Neural progenitor cell (in vitro differentiated cells): ENCODE data around the gene IGDCC3.

Experiments used
- EZH2 ChIP-seq: fragments of 200-600 bp; sonication (generic); IDR thresholded peaks from 2 replicates; pipeline ENCODE4 v1.6.1; 2017; ENCODE audit warnings: antibody characterized with exemption, mild to moderate bottlenecking, moderate library complexity
- TF ChIP-seq, protein P1 (sequence below): fragments of 200-600 bp; sonication (generic); IDR thresholded peaks from 2 replicates; pipeline ENCODE4 v1.5.1; 2017; ENCODE audit warnings: antibody characterized with exemption, mild to moderate bottlenecking

DNA sequence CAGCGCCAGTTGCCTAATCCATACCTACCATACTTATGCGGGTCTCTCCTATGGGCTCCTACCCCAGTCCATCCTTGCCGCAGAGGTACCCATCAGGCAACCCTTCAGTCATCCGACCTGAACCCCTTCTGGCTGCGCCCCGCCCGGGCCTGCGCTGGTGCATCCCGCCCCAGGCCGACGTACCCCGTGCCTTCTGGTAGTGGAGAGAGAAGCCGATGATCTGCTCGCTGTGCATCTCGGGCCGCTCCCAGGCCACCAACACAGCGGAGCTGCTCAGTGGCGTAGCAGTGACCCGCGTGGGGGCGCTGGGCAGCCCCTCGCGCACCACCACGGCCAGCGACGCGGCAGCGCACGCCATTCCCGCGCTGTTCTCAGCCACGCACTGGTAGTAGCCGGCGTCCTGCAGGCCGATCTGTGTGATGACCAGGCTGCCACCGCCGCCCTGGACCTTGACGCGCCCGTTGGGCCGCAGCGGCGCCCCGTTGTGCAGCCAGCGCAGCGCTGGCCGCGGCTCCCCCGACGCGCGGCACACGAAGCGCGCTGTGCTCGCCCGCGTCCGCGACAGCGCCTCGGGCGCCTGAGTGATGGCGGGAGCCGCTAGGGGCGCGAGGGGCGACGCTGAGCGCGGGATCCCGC, 17.9 kb upstream of the IGDCC3 start:
- TF ChIP-seq, protein P1, sequence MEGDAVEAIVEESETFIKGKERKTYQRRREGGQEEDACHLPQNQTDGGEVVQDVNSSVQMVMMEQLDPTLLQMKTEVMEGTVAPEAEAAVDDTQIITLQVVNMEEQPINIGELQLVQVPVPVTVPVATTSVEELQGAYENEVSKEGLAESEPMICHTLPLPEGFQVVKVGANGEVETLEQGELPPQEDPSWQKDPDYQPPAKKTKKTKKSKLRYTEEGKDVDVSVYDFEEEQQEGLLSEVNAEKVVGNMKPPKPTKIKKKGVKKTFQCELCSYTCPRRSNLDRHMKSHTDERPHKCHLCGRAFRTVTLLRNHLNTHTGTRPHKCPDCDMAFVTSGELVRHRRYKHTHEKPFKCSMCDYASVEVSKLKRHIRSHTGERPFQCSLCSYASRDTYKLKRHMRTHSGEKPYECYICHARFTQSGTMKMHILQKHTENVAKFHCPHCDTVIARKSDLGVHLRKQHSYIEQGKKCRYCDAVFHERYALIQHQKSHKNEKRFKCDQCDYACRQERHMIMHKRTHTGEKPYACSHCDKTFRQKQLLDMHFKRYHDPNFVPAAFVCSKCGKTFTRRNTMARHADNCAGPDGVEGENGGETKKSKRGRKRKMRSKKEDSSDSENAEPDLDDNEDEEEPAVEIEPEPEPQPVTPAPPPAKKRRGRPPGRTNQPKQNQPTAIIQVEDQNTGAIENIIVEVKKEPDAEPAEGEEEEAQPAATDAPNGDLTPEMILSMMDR, result peak; percentile 22
- TF ChIP-seq EZH2, result no peak
